WI38 (cell line): ENCODE results near the gene RNF40.

Source experiments
- H3K4me3 ChIP-seq: 2 replicates; pipeline ENCODE4 v1.5.1; 2011; ENCODE audit warnings: low read depth, mild to moderate bottlenecking, control low read depth, low read length
- TF ChIP-seq, protein P1 (sequence below): IDR thresholded peaks from 2 replicates; pipeline ENCODE4 v1.5.1; 2012; ENCODE audit warnings: low read depth, mild to moderate bottlenecking, control low read depth, low read length

The RNF40 gene

DNA sequence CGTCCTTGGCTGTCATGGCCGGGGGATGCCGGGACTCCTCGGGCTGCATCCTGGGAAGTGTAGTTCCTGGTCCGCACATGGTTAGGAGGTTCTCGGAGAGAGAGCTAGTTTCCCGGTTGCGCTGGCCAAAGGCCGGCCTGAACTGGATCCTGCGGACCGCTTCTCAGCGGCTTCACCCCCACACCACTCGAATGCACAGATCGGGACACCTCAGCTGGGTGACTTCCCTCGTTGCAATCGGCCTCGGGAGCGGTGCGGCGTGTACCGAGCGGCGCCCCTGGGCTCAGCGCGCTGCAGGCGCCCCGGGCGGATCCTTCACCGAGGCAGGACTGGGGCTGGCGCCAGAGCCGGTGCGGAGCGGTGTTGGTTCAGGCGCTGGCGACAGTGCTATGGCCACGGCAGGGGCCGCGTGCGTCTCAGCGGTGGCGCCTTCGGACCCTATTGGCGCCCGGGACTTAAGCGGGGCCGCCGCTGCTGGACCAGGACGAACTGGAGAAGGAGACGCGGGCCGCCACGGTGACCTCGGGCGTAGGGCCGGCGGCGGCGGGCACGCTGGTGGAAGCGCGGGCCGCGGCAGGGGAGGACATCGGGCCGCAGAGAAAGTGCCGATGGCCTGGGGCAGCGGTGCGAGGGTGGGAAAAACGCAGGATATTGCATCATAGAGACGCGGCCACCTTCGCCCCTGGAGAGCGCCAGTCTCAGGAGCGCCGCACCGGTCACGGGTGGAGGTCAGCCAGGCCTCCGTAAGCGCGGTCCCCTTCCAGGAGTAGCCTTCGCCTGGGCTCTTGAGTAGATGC lies 13.5 kb downstream of the RNF40 start:
- TF ChIP-seq, protein P1, sequence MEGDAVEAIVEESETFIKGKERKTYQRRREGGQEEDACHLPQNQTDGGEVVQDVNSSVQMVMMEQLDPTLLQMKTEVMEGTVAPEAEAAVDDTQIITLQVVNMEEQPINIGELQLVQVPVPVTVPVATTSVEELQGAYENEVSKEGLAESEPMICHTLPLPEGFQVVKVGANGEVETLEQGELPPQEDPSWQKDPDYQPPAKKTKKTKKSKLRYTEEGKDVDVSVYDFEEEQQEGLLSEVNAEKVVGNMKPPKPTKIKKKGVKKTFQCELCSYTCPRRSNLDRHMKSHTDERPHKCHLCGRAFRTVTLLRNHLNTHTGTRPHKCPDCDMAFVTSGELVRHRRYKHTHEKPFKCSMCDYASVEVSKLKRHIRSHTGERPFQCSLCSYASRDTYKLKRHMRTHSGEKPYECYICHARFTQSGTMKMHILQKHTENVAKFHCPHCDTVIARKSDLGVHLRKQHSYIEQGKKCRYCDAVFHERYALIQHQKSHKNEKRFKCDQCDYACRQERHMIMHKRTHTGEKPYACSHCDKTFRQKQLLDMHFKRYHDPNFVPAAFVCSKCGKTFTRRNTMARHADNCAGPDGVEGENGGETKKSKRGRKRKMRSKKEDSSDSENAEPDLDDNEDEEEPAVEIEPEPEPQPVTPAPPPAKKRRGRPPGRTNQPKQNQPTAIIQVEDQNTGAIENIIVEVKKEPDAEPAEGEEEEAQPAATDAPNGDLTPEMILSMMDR, result no peak
- peak overlapping the region; percentile 72 for H3K4me3 ChIP-seq

DNA sequence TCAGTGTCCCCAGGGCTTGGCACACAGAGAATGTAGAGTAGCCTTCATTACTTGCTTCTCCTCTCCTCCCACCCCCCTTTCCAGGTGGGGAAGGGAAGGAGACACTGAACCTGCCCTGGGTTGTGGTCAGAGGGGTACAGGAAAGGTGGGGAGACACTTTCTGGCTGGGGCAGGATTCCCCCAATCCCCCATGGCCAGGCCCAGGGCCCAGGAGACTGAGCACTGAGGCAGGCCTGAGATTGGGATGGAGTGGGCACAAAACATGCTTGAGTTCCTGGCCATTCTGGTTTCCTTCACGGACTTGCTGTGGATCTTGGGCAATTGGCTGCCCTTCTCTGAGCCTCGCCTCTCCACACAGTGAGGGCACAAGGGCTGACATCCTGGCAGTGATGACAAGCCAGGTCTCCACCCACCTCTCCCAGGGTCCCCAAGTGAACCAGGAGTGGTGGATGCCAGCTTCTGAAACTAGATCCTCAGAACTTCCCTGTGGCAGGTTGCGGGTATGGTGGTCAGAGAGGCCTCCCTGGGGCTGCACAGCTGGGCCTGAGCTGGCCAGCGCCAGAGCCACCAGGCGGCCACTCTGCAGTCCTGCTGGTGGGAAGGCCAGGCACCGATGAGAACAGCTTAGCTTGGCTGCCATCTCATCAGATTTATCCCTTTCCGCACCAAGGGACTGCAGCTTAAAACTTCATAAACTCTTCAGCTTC lies 15.6 kb downstream of the RNF40 start:
- H3K4me3 ChIP-seq, result no peak overlapping the region
- TF ChIP-seq, protein P1, result no peak

DNA sequence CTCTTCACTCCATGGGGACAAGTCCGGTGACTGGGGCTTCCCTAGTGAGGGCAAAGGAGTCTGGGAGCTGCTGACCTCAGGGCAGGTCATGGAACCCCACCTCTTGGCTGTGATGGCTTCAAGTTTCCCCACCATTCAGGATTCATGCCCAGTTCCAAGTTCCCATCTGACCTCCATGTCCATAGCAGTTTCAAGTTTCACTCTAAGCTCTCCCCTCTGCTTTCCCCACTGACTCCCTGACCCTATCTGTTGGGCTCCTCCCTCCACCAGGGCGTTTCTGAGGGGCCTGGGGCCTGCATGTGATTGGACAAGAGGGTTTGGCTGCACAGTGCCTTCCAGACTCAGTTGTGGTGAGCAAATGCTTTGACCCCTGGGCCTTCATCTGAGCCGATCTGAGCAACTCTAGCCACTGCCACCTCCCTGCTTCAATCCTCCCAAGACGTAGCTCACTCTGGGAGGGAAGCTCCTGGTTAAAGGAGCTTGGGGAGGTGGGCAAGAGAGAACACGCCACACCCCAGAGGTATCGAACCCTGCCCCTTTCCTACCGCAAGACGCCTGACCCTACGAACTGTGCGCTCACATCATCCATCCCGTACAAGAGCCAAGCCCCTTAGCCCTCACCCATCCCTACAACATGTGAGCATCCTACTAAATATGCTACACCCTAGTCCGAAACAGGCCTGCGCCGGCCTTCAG lies 16.6 kb downstream of the RNF40 start:
- H3K4me3 ChIP-seq, result no peak overlapping the region
- TF ChIP-seq, protein P1, result no peak

DNA sequence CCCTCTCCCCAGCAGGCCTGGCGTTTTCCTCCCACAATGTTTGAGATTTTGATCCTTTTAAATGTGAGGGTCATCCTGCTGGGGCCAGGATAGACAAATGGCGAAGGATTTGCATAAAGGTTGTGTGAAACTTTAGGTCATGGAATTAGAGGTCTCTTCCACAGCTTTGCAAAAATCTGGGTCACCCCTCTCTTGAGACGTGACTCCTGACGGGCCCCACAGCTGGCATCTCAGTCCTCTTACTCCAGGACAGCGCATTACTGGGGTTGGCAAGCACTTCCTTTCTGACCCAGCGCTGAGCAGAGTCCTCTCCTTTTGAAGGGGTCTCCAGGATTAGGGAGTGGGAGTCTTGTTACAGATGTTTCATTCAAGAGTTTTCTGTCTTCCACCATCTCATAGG lies 17.5 kb downstream of the RNF40 start:
- no peak overlapping the region for H3K4me3 ChIP-seq
- TF ChIP-seq, protein P1, result no peak

DNA sequence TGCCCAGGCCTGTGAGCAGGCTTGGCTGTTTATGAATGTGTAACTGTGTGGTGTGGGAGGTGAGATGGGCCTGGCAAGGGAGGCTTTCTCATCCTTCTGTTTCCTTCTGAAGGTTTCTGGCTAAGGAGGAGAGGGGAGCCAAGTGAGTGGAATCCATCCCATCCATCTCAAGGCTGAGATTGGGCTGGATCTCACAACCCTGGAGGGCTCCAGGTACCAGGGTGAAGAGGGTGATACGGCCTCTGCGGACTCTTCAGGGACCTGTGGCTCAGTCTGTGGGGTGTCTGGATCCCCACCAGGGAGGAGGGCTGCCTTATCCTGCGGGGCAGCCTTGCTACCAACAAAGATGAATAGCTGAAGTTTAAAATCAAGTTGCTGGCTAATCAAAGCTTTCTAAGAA lies 17.9 kb downstream of the RNF40 start:
- TF ChIP-seq, protein P1, result no peak
- no peak overlapping the region for H3K4me3 ChIP-seq

DNA sequence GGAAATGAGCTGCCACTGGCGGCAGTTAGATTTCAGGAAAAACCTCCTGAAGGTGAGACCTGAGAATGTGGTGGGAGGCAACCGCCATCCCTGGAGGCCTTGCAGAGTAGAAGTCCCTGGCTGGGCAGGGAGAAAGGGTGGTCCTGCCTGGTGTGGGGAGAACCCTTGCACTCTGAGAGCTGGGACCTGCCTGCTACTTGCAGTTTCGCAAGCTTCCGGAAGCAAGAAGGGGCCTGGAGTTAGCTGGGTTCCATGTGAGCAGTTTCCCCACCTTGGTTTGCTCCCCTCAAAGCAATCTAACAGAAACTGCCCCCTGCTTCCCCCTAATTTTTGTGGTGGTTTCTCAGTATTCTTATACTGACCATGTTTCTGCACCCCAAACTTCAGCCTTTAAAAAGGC lies 18.4 kb downstream of the RNF40 start:
- TF ChIP-seq, protein P1, result no peak
- no peak overlapping the region for H3K4me3 ChIP-seq
